ENCODE measurements around the gene SPTLC2. TPM values are rescaled to one million over a fixed set of nuclear protein-coding genes. Genes with fewer than 3 reads are reported as not detected.

Gene SPTLC2
- total and polyA plus RNA-seq, 2 of the 13 experiments (the other 11 are each of a cell fraction or from before 2014, with no cell fraction given) = 17.4 to 17.5 TPM

DNA sequence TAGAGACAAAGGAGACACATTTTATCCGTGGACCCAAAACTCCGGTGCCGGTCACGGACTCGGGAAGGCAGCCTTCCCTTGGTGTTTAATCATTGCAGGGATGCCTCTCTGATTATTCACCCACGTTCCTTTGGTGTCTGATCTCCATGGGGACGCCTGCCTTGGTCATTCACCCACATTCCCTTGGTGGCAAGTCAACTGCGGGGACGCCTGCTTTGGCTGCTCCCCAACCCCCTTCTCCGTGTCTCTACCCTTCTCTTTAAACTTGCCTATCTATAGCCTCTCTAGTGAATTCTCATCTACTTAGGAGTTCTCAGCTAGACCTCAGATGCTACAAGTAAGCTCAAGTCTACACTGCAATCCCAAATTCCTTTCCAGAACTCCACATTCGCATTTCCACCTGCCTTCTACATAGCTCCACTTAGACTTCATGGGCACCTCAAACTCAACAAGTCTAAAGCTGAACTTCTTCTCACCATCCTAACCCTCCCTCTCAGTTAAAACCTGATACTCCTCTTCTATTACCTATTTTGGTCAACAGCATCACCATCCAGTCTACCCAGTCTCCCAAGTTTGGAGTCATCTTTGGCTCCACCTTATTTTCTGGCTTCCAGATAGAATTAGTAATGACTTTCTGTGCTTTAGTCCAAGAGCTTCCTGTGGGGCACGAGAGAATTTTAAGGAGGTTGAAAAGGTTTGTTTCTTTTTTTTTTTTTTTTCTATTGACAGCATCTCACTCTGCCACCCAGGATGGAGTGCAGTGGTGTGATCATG lies 14.4 kb downstream of the SPTLC2 start (continued):
- TF ChIP-seq, protein P1, sequence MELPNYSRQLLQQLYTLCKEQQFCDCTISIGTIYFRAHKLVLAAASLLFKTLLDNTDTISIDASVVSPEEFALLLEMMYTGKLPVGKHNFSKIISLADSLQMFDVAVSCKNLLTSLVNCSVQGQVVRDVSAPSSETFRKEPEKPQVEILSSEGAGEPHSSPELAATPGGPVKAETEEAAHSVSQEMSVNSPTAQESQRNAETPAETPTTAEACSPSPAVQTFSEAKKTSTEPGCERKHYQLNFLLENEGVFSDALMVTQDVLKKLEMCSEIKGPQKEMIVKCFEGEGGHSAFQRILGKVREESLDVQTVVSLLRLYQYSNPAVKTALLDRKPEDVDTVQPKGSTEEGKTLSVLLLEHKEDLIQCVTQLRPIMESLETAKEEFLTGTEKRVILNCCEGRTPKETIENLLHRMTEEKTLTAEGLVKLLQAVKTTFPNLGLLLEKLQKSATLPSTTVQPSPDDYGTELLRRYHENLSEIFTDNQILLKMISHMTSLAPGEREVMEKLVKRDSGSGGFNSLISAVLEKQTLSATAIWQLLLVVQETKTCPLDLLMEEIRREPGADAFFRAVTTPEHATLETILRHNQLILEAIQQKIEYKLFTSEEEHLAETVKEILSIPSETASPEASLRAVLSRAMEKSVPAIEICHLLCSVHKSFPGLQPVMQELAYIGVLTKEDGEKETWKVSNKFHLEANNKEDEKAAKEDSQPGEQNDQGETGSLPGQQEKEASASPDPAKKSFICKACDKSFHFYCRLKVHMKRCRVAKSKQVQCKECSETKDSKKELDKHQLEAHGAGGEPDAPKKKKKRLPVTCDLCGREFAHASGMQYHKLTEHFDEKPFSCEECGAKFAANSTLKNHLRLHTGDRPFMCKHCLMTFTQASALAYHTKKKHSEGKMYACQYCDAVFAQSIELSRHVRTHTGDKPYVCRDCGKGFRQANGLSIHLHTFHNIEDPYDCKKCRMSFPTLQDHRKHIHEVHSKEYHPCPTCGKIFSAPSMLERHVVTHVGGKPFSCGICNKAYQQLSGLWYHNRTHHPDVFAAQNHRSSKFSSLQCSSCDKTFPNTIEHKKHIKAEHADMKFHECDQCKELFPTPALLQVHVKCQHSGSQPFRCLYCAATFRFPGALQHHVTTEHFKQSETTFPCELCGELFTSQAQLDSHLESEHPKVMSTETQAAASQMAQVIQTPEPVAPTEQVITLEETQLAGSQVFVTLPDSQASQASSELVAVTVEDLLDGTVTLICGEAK (IDR thresholded peaks at IDR 0.05) = no peak
- TF ChIP-seq, protein P1 (CRISPR knock-in tag; IDR thresholded peaks at IDR 0.05) = no peak
- TF ChIP-seq MBNL3 (CRISPR knock-in tag; conservative IDR thresholded peaks at IDR 0.05) = no peak
- no peak for TF ChIP-seq ERF (CRISPR knock-in tag; IDR thresholded peaks at IDR 0.05)
- TF ChIP-seq SALL1 (CRISPR knock-in tag; IDR thresholded peaks at IDR 0.05) = no peak
- TF ChIP-seq, protein P2, sequence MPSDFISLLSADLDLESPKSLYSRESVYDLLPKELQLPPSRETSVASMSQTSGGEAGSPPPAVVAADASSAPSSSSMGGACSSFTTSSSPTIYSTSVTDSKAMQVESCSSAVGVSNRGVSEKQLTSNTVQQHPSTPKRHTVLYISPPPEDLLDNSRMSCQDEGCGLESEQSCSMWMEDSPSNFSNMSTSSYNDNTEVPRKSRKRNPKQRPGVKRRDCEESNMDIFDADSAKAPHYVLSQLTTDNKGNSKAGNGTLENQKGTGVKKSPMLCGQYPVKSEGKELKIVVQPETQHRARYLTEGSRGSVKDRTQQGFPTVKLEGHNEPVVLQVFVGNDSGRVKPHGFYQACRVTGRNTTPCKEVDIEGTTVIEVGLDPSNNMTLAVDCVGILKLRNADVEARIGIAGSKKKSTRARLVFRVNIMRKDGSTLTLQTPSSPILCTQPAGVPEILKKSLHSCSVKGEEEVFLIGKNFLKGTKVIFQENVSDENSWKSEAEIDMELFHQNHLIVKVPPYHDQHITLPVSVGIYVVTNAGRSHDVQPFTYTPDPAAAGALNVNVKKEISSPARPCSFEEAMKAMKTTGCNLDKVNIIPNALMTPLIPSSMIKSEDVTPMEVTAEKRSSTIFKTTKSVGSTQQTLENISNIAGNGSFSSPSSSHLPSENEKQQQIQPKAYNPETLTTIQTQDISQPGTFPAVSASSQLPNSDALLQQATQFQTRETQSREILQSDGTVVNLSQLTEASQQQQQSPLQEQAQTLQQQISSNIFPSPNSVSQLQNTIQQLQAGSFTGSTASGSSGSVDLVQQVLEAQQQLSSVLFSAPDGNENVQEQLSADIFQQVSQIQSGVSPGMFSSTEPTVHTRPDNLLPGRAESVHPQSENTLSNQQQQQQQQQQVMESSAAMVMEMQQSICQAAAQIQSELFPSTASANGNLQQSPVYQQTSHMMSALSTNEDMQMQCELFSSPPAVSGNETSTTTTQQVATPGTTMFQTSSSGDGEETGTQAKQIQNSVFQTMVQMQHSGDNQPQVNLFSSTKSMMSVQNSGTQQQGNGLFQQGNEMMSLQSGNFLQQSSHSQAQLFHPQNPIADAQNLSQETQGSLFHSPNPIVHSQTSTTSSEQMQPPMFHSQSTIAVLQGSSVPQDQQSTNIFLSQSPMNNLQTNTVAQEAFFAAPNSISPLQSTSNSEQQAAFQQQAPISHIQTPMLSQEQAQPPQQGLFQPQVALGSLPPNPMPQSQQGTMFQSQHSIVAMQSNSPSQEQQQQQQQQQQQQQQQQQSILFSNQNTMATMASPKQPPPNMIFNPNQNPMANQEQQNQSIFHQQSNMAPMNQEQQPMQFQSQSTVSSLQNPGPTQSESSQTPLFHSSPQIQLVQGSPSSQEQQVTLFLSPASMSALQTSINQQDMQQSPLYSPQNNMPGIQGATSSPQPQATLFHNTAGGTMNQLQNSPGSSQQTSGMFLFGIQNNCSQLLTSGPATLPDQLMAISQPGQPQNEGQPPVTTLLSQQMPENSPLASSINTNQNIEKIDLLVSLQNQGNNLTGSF (CRISPR knock-in tag; IDR thresholded peaks at IDR 0.05) = no peak
- no peak for TF ChIP-seq NR1H2 (CRISPR knock-in tag; IDR thresholded peaks at IDR 0.05; ENCODE audit: borderline replicate concordance, low read depth)
- TF ChIP-seq, protein P3, sequence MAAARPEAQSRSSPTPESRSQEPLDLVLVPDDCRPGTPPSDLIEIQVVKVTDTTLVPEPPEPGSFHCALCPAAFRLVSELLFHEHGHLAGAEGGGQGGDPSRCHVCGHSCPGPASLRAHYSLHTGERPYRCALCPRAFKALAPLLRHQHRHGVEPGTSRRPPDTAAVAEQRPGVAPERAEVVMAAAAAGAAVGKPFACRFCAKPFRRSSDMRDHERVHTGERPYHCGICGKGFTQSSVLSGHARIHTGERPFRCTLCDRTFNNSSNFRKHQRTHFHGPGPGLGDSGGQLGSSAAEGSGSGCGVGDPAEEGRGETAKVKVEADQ (CRISPR knock-in tag; IDR thresholded peaks at IDR 0.05; ENCODE audit: borderline replicate concordance) = no peak
